NCI-H2107 treated with DMSO at 0.1 percent for 48 hours (cell line): ENCODE data around the gene MID1.

Experiments
- DNase-seq: peaks from one replicate; lab custom pipeline; 2025; ENCODE audit not compliant: unreplicated experiment; lab: John Stamatoyannopoulos, UW

Gene MID1

GRCh38 chrX:10620121-10620699 is at the start of gene MID1:
Gene MID1, minus strand, starts transcription at chrX:10620585. Its CDS starts 53,038 bp downstream, at chrX:10567547.
- DNase-seq = peak; percentile 60

DNA sequence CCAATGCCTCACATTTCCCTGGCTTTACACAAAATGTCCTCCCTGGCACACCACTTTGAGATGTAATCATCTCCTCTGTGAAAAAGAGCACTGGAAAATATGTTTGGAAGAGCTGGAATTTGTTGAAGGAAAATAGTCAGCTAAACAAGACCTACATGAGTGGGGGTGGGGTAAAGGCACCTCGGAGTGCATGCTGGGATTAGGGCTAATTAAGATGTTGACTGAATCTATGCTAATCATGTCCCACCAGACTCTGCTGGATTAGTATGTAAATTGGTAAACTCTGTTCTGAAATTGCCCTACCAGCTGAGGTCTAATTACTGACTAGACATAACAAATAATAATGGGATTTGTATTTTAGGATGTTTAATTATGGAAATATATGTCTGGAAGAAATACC is 46.8 kb upstream of the MID1 start:
- no peak for DNase-seq

- DNase-seq = no peak
Observed at GRCh38 chrX:10666102-10666501, 45.7 kb upstream of the MID1 start.

GRCh38 chrX:10665681-10666080 is 45.3 kb upstream of the MID1 start:
- DNase-seq = no peak

DNA sequence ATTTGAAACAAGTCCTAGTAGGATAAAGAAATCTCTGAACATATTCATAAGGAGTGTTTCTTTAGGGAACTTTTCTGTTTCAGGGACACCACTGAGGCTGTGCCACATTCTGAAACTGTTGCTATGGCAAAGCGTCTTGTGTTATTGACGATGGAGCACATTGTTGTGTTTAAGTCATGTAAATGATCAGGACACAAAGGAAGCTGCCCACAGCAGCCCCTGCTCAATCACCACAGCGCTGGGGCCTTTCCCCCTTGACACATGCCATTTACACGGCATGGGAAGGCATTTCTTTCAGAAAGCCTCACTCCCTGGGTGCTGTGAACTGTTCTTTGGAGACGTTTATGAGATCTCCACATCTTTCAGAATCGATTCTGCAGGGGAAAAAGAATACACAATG is 39.8 kb upstream of the MID1 start:
- no peak for DNase-seq

DNA sequence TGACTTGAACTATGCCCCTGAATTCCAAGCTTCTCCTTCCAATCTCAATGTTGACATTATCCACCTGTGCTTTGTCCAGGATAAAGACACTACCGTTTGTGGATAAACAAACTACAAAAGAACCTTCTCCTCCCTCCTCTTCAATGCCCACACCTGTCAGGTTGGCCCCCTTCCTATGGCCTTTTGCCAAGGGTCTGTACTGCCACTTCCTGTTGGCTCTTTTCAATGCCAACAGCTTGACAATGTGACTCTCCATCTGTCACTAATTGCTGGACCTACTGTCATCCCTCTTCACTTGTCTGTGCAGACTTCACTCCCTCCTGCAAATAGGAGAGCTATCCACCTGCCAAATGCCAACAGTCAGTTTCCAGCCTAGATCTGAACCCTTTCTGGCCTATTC is 35.8 kb upstream of the MID1 start:
- DNase-seq = peak; percentile 13

- no peak for DNase-seq
Observed at GRCh38 chrX:10654960-10655359, 34.6 kb upstream of the MID1 start.

- no peak for DNase-seq
Observed at GRCh38 chrX:10653302-10653701, 32.9 kb upstream of the MID1 start.

DNA sequence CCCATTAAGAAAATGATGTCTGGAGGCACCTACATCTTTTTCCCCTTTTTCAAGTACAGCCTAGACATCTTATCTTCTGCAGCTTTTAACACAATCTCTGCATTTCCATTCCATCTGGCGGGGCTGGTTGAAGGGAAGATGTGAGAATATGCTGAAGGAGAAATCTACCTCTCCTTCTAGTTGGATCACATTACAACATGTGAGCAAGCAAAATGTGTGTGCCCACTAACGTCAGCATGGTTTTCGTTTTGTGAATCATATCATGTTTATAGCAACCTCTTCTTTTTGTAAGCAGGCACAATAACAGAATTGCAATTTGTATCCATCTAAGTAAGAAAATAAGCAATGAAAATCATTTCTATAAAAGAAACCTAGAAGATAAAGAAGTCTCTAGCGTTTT is 28.9 kb upstream of the MID1 start:
- no peak for DNase-seq

DNA sequence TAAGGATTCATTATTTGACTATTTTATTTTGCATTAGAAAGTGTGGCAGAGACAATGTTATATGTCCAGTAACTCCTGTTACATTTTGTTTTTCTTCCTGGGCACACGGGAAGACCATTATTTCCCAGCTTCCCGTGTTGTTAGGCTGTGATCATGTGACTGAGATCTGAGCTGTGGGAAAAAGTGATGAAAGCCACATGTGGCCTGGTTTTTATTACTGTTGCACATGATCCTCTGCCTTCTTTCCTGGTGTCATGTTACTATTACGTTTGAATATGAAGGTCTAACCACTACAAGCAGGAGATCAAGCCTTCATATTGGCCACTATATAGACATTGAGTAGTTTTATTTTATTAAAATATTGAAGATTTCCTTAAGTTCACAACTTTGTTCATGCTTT is 28.2 kb upstream of the MID1 start:
- DNase-seq = peak; percentile 74

GRCh38 chrX:10636851-10637250 is 16.5 kb upstream of the MID1 start:
- no peak for DNase-seq

- DNase-seq = peak; percentile 40
Observed at GRCh38 chrX:10636337-10636736, 16.0 kb upstream of the MID1 start.

- peak; percentile 30 for DNase-seq
Observed at GRCh38 chrX:10634392-10635161, 14.2 kb upstream of the MID1 start.

- peak; percentile 78 for DNase-seq
Observed at GRCh38 chrX:10633722-10634121, 13.3 kb upstream of the MID1 start.

- DNase-seq = no peak
Observed at GRCh38 chrX:10631416-10632145, 11.2 kb upstream of the MID1 start.

DNA sequence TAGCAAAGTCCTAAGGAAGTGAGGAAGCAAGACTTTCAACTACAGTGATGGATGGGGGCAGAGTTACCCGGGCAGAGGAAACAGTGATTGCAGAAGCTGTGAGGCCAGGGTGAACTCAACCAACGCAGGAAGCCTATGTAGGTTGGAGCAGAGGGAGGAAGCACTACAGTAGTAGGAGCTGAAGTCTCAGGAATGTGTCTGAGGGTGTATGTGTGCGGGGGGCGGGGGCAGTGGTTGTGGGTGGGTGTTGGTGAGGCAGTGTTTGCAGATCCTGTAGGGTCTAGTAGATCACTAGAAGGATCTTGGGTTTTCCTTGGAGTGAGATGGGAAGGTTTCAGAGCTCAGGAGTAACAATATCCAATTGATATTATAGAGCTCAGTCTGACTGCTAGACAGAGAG is 9.9 kb upstream of the MID1 start:
- DNase-seq = no peak

GRCh38 chrX:10629905-10630304 is 9.5 kb upstream of the MID1 start:
- no peak for DNase-seq

- no peak for DNase-seq
Observed at GRCh38 chrX:10628906-10629305, 8.5 kb upstream of the MID1 start.

- no peak for DNase-seq
Observed at GRCh38 chrX:10622197-10622596, 1.8 kb upstream of the MID1 start.

GRCh38 chrX:10619425-10620046 is 849 bp downstream of the MID1 start:
- DNase-seq = no peak

- DNase-seq = no peak
Observed at GRCh38 chrX:10618961-10619360, 1.4 kb downstream of the MID1 start.

GRCh38 chrX:10617999-10618351 is 2.4 kb downstream of the MID1 start:
- peak; percentile 25 for DNase-seq
